Smooth muscle cell (in vitro differentiated cells): ENCODE results near the gene SYNM. TPM values are rescaled to one million over a fixed set of nuclear protein-coding genes. Genes with fewer than 3 reads are reported as not detected.

Experiments used
- DNase-seq: peaks from one replicate; lab custom pipeline; 2025; ENCODE audit not compliant: unreplicated experiment; lab: John Stamatoyannopoulos, UW
- H2AFZ ChIP-seq: fragments of 200-600 bp; sonication (generic); 2 replicates; pipeline ENCODE4 v1.6.0; 2016; ENCODE audit warnings: antibody characterized with exemption, low read depth, mild to moderate bottlenecking
- H3F3A ChIP-seq: fragments of 200-600 bp; sonication (generic); 2 replicates; pipeline ENCODE4 v1.6.0; 2017; ENCODE audit warnings: antibody characterized with exemption, low read depth
- H3K27ac ChIP-seq: fragments of 200-600 bp; sonication (generic); 2 replicates; pipeline ENCODE4 v1.5.1; 2016; ENCODE audit warnings: low read depth, mild to moderate bottlenecking
- H3K27me3 ChIP-seq: fragments of 200-600 bp; sonication (generic); 2 replicates; pipeline ENCODE4 v1.6.1; 2016; ENCODE audit warnings: low read depth, mild to moderate bottlenecking
- H3K36me3 ChIP-seq: fragments of 200-600 bp; sonication (generic); 2 replicates; pipeline ENCODE4 v1.5.1; 2016; ENCODE audit warnings: low read depth
- H3K4me1 ChIP-seq: fragments of 200-600 bp; sonication (generic); 2 replicates; pipeline ENCODE4 v1.5.1; 2016; ENCODE audit warnings: low read depth
- H3K4me2 ChIP-seq: fragments of 200-600 bp; sonication (generic); 2 replicates; pipeline ENCODE4 v1.6.0; 2016; ENCODE audit warnings: mild to moderate bottlenecking
- H3K4me3 ChIP-seq: fragments of 200-600 bp; sonication (generic); 2 replicates; pipeline ENCODE4 v1.5.1; 2016; ENCODE audit warnings: mild to moderate bottlenecking
- H3K79me2 ChIP-seq: fragments of 200-600 bp; sonication (generic); 2 replicates; pipeline ENCODE4 v1.6.0; 2016; ENCODE audit warnings: low read depth, mild to moderate bottlenecking
- H3K9ac ChIP-seq: fragments of 200-600 bp; sonication (generic); 2 replicates; pipeline ENCODE4 v1.6.0; 2016; ENCODE audit warnings: low read depth
- H3K9me3 ChIP-seq: fragments of 200-600 bp; sonication (generic); replicated peaks from 2 replicates; pipeline ENCODE4 v1.5.1; 2016; ENCODE audit warnings: low read depth
- H4K20me1 ChIP-seq: fragments of 200-600 bp; sonication (generic); 2 replicates; pipeline ENCODE4 v1.6.0; 2016; ENCODE audit warnings: low read depth
- CTCF ChIP-seq: fragments of 200-600 bp; sonication (generic); IDR thresholded peaks from 2 replicates; pipeline ENCODE4 v1.5.1; 2017; ENCODE audit warnings: borderline replicate concordance, mild to moderate bottlenecking, antibody characterized with exemption; ENCODE audit not compliant: insufficient read depth, poor library complexity, severe bottlenecking
- WGBS: methylation state at CpG from one replicate; pipeline ENCODE4 v1.1.7; 2016; ENCODE audit warnings: low lambda C conversion rate; 5-methylcytosine and 5-hydroxymethylcytosine counted together
- polyA plus RNA-seq: library from polyadenylated mRNA; unstranded; fragments of >200 nt; fragmentation: Nextera tagmentation; extraction: Ambion mirVana; gene quantifications from 2 replicates; pipeline ENCODE4 v1.2.1, GENCODE V29; 2016
- total RNA-seq: library from RNA; depleted of rRNA; stranded (reverse); fragments of >200 nt; gene quantifications from 2 replicates; pipeline ENCODE4 v1.2.3, GENCODE V29; 2014

SYNM gene
- total and polyA plus RNA-seq, 2 experiments from 2014 or later, result 1.3 to 3.0 TPM

GRCh38 chr15:99167201-99167600, 62.3 kb downstream of the SYNM start:
- H3K36me3 ChIP-seq, result no peaks in the 10 kb centered on the region
- no peak for DNase-seq

DNA sequence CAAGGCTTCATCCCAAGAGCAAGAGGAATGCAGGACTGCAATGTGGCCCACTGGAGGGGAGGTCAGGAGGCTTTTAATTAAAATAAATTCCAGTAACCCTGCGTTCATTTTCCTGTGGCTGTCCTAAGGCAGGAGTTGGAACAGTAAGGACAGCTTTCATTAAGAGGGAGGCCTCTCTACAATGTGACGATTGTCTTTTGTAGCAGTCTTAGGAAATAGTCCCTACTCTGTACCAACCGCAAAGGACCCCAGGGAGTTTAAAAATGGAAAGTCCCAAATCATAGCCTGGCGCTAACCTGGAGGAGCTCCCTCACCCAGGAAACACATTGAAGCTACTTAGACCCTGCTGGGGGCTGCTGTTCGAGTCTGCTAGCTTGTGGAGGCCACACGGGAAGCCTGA, 62.8 kb downstream of the SYNM start:
- no peak overlapping the region for H3K4me2 ChIP-seq
- H3K9me3 ChIP-seq, result no peaks in the 10 kb centered on the region
- TF ChIP-seq CTCF, result no peak
- no peaks in the 10 kb centered on the region for H3K79me2 ChIP-seq
- H4K20me1 ChIP-seq, result no peaks in the 10 kb centered on the region
- no peak overlapping the region for H3K9ac ChIP-seq
- H3K36me3 ChIP-seq, result peaks cover 3% of the 10 kb centered on the region
- H3K27me3 ChIP-seq, result no peaks in the 10 kb centered on the region
- no peak for DNase-seq
- H3K4me3 ChIP-seq, result no peak overlapping the region
- H3F3A ChIP-seq, result peaks cover 29% of the 10 kb centered on the region
- H3K4me1 ChIP-seq, result peaks cover 13% of the 10 kb centered on the region
- no peak overlapping the region for H2AFZ ChIP-seq
- WGBS, result 92% methylated on average over 6 of the region's 6 CpGs
- H3K27ac ChIP-seq, result no peak overlapping the region

More at GRCh38 chr15:99167201-99167600, 62.3 kb downstream of the SYNM start:
- peaks cover 13% of the 10 kb centered on the region for H3K4me1 ChIP-seq
- H3K9me3 ChIP-seq, result no peaks in the 10 kb centered on the region
- no peak overlapping the region for H3K27ac ChIP-seq
- no peak overlapping the region for H3K9ac ChIP-seq
- no peak for TF ChIP-seq CTCF
- H3K79me2 ChIP-seq, result no peaks in the 10 kb centered on the region
- H2AFZ ChIP-seq, result no peak overlapping the region
- peaks cover 25% of the 10 kb centered on the region for H3F3A ChIP-seq
- H4K20me1 ChIP-seq, result no peaks in the 10 kb centered on the region
- no peaks in the 10 kb centered on the region for H3K27me3 ChIP-seq
- no peak overlapping the region for H3K4me2 ChIP-seq
- H3K4me3 ChIP-seq, result no peak overlapping the region
- WGBS, result 73% methylated on average over 5 of the region's 5 CpGs

DNA sequence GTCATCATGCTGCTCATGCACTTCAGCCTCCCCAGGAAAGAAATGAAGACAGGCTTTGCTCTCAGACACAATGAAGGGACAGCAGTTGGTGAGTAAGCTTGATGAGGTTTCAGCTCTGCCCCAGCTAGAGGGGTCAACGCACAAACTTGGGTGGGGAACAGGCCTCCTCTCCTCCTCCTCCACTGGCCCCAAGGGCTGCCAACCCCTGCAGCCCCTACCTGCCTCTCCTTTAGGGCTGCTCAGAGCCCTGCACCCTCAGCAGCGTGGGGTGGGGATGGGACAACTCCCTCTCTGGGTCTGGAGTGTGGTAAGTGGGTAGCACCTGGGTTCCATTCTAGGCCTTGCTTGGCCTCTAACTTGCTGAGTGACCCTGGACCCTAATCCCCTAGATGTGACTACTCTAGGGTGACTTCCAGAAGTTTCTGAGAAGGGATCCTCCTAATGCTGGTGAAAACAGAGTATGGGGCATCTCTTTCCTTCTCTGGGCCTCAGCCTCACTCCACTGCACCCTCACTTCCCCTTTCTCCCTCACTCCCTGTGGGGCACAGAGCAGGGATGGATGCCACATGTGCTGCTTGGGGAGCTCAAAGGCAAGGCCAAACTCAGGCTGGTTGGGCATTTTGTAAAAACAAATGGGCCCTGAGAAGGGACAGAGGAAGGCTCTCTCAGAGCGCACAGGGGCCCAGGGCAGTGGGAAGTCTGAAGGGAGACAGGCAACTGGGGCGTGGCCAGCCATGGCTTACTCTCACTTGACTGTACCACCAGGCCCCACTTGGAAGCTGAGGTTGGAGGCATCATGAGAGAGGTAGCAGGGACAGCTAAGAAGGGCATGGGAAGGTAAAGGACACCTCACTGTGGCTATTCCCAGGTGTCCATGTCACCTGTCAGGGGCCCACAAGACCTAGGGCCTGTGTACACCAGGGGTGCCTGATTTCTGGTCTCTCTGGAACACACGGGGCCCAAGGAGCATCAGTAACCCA, 64.0 kb downstream of the SYNM start:
- H3K27ac ChIP-seq, result peak overlapping the region; percentile 96
- H3K36me3 ChIP-seq, result peaks cover 3% of the 10 kb centered on the region
- DNase-seq, result no peak
- H2AFZ ChIP-seq, result peak overlapping the region; percentile 50
- no peaks in the 10 kb centered on the region for H3K27me3 ChIP-seq
- peak overlapping the region; percentile 67 for H3K4me2 ChIP-seq
- H3K4me3 ChIP-seq, result no peak overlapping the region
- 95% methylated on average over 5 of the region's 5 CpGs for WGBS
- H3K9ac ChIP-seq, result peak overlapping the region; percentile 88
- no peaks in the 10 kb centered on the region for H3K79me2 ChIP-seq
- peaks cover 13% of the 10 kb centered on the region for H3K4me1 ChIP-seq
- no peaks in the 10 kb centered on the region for H4K20me1 ChIP-seq
- TF ChIP-seq CTCF, result no peak
- H3F3A ChIP-seq, result peaks cover 30% of the 10 kb centered on the region
- no peaks in the 10 kb centered on the region for H3K9me3 ChIP-seq
